Measurements from ENCODE around the gene ACOT6.
"Not testable (repeated sequence)": the region's sequence is repeated elsewhere in the genome, so short reads cannot be mapped to it uniquely, and the experiment has no call there.

- TF ChIP-seq CTCF (IDR thresholded peaks at IDR 0.05; ENCODE audit: extremely low read depth in 1 of 2, insufficient read depth in 1 of 2, low read depth in 1 of 2, low read length in 2 of 2) (peak in 1 of 2 donors; percentile 11), JUN (IDR thresholded peaks at IDR 0.05; ENCODE audit: borderline replicate concordance, insufficient read depth, insufficient read length, low read depth) (peak; percentile 24), MAX (IDR thresholded peaks at IDR 0.05; ENCODE audit: insufficient read depth, insufficient read length) (peak; percentile 24), POLR2AphosphoS5 (IDR thresholded peaks at IDR 0.05; ENCODE audit: insufficient read depth, low read depth, low read length) (peak; percentile 80), FOS (IDR thresholded peaks at IDR 0.05; ENCODE audit: borderline replicate concordance, insufficient read depth, low read length) (peak; percentile 59)
- TF ChIP-seq GATA2 (IDR thresholded peaks at IDR 0.05; ENCODE audit: insufficient read depth, insufficient read length, low read depth, low read length); EZH2 (IDR thresholded peaks at IDR 0.05; ENCODE audit: borderline replicate concordance, low read depth, low read length, severe bottlenecking); POLR2A (IDR thresholded peaks at IDR 0.05; ENCODE audit: low read depth, low read length); MYC (IDR thresholded peaks at IDR 0.05; ENCODE audit: low read depth, low read length): not testable (repeated sequence)
Measured at GRCh38 chr14:73569185-73569958, 42.9 kb upstream of the ACOT6 start, which contains the start of gene ACOT2.

Data from endothelial cell of umbilical vein (primary cell).